C4-2B (cell line): ENCODE measurements around the gene PLD1.

Experiments used
- ZFX ChIP-seq: fragments of 450-650 bp; IDR thresholded peaks from 2 replicates; pipeline ENCODE4 v1.6.1; 2017
- TF ChIP-seq, protein P1 (sequence below): fragments of 450-650 bp; conservative IDR thresholded peaks from 2 replicates; pipeline ENCODE4 v1.5.1; 2017; ENCODE audit warnings: mild to moderate bottlenecking

DNA sequence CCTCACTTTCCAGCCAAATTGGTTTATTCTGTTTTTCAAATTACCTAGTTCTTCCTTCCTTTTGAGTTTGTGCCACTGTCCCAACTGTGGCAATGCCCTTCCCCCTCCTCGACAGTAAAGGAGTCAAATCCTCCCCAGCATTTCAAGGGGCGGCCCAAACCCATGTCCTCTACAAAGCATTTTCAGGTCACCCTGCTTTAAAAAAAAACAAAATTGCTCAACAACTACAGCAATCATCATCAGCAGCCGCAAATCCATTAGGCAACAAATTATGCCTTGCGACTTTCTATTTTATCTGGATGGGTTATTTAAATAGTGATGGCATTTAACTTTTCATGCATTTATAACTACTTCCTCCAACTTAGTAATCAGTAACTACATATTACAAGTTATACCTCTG is 32.7 kb downstream of the PLD1 start:
- TF ChIP-seq, protein P1, sequence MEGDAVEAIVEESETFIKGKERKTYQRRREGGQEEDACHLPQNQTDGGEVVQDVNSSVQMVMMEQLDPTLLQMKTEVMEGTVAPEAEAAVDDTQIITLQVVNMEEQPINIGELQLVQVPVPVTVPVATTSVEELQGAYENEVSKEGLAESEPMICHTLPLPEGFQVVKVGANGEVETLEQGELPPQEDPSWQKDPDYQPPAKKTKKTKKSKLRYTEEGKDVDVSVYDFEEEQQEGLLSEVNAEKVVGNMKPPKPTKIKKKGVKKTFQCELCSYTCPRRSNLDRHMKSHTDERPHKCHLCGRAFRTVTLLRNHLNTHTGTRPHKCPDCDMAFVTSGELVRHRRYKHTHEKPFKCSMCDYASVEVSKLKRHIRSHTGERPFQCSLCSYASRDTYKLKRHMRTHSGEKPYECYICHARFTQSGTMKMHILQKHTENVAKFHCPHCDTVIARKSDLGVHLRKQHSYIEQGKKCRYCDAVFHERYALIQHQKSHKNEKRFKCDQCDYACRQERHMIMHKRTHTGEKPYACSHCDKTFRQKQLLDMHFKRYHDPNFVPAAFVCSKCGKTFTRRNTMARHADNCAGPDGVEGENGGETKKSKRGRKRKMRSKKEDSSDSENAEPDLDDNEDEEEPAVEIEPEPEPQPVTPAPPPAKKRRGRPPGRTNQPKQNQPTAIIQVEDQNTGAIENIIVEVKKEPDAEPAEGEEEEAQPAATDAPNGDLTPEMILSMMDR, result no peak
- TF ChIP-seq ZFX, result no peak
